ENCODE data around the gene LLGL1. TPM values are rescaled to one million over a fixed set of nuclear protein-coding genes. Genes with fewer than 3 reads are reported as not detected.

LLGL1 gene
- total RNA-seq, 1 donor from 2014 or later: 45.0 TPM

GRCh38 chr17:18248811-18249210 is 23.4 kb downstream of the LLGL1 start:
- no peak for DNase-seq (ENCODE audit: extremely low spot score, unreplicated experiment)
- no peaks in the 10 kb centered on the region for H3K27me3 Mint-ChIP-seq (ENCODE audit: unreplicated experiment)
- H3K27ac Mint-ChIP-seq (ENCODE audit: unreplicated experiment): no peak overlapping the region
- peaks cover 2% of the 10 kb centered on the region for H3K4me1 Mint-ChIP-seq (ENCODE audit: unreplicated experiment)
- TF ChIP-seq CTCF (IDR thresholded peaks at IDR 0.05): no peak
- no peaks in the 10 kb centered on the region for H3K9me3 Mint-ChIP-seq (ENCODE audit: unreplicated experiment)
- H3K36me3 Mint-ChIP-seq (ENCODE audit: unreplicated experiment): peaks cover 33% of the 10 kb centered on the region
- no peak overlapping the region for H3K4me3 Mint-ChIP-seq (ENCODE audit: unreplicated experiment)

GRCh38 chr17:18250259-18250658 is 24.8 kb downstream of the LLGL1 start:
- no peak for TF ChIP-seq CTCF (IDR thresholded peaks at IDR 0.05)
- Mint-ChIP-seq H3K27me3 (ENCODE audit: unreplicated experiment) (no peaks in the 10 kb centered on the region), H3K4me3 (ENCODE audit: unreplicated experiment) (no peak overlapping the region), H3K4me1 (ENCODE audit: unreplicated experiment) (peaks cover 2% of the 10 kb centered on the region), H3K9me3 (ENCODE audit: unreplicated experiment) (no peaks in the 10 kb centered on the region), H3K27ac (ENCODE audit: unreplicated experiment) (no peak overlapping the region), H3K36me3 (ENCODE audit: unreplicated experiment) (peaks cover 34% of the 10 kb centered on the region)
- no peak for DNase-seq (ENCODE audit: extremely low spot score, unreplicated experiment)

- H3K4me1 Mint-ChIP-seq (ENCODE audit: unreplicated experiment): peaks cover 2% of the 10 kb centered on the region
- DNase-seq (ENCODE audit: extremely low spot score, unreplicated experiment): no peak
- H3K4me3 Mint-ChIP-seq (ENCODE audit: unreplicated experiment): no peak overlapping the region
- TF ChIP-seq CTCF (IDR thresholded peaks at IDR 0.05): no peak
- peaks cover 31% of the 10 kb centered on the region for H3K36me3 Mint-ChIP-seq (ENCODE audit: unreplicated experiment)
- H3K27me3 Mint-ChIP-seq (ENCODE audit: unreplicated experiment): no peaks in the 10 kb centered on the region
- H3K9me3 Mint-ChIP-seq (ENCODE audit: unreplicated experiment): no peaks in the 10 kb centered on the region
- no peak overlapping the region for H3K27ac Mint-ChIP-seq (ENCODE audit: unreplicated experiment)
These were observed 25.3 kb downstream of the LLGL1 start for GRCh38 chr17:18250708-18251107.

GRCh38 chr17:18251204-18251603 is 25.8 kb downstream of the LLGL1 start:
- H3K4me3 Mint-ChIP-seq (ENCODE audit: unreplicated experiment): no peak overlapping the region
- H3K27me3 Mint-ChIP-seq (ENCODE audit: unreplicated experiment): no peaks in the 10 kb centered on the region
- peaks cover 2% of the 10 kb centered on the region for H3K4me1 Mint-ChIP-seq (ENCODE audit: unreplicated experiment)
- no peaks in the 10 kb centered on the region for H3K9me3 Mint-ChIP-seq (ENCODE audit: unreplicated experiment)
- H3K36me3 Mint-ChIP-seq (ENCODE audit: unreplicated experiment): peaks cover 27% of the 10 kb centered on the region
- H3K27ac Mint-ChIP-seq (ENCODE audit: unreplicated experiment): no peak overlapping the region
- no peak for TF ChIP-seq CTCF (IDR thresholded peaks at IDR 0.05)
- no peak for DNase-seq (ENCODE audit: extremely low spot score, unreplicated experiment)

GRCh38 chr17:18252160-18252559 is 26.7 kb downstream of the LLGL1 start:
- Mint-ChIP-seq H3K27me3 (ENCODE audit: unreplicated experiment) (no peaks in the 10 kb centered on the region), H3K27ac (ENCODE audit: unreplicated experiment) (no peak overlapping the region), H3K36me3 (ENCODE audit: unreplicated experiment) (peaks cover 23% of the 10 kb centered on the region), H3K4me1 (ENCODE audit: unreplicated experiment) (peaks cover 6% of the 10 kb centered on the region), H3K9me3 (ENCODE audit: unreplicated experiment) (no peaks in the 10 kb centered on the region), H3K4me3 (ENCODE audit: unreplicated experiment) (no peak overlapping the region)
- TF ChIP-seq CTCF (IDR thresholded peaks at IDR 0.05): no peak
- no peak for DNase-seq (ENCODE audit: extremely low spot score, unreplicated experiment)
